ENCODE data around the gene EPC2.

The EPC2 gene

GRCh38 chr2:148814143-148814859, 169.8 kb downstream of the EPC2 start:
- no peak for DNase-seq (ENCODE audit: low read depth)

- no peak for DNase-seq (ENCODE audit: low read depth)
Measured at GRCh38 chr2:148814860-148815419, 170.4 kb downstream of the EPC2 start.

DNA sequence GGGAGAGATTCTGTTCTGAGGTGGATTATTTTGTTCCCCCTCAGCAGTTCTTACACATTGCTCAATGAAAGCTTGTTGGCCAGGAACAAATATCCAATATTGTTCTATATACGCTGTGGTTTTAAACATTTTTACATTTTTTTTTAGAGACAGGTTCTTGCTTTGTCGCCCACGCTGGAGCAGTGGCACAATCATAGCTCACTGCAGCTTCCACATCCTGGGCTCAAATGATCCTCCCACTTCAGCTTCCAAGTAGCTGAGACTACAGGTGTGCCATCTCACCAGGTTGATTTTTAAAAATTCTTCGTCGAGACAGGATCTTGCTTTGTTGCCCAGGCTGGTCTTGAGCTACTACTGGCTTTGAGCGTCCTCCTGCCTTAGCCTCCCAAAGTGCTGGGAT, 171.6 kb downstream of the EPC2 start:
- DNase-seq (ENCODE audit: low read depth), result no peak

GRCh38 chr2:148817210-148817708, 172.7 kb downstream of the EPC2 start:
- no peak for DNase-seq (ENCODE audit: low read depth)

- no peak for DNase-seq (ENCODE audit: low read depth)
Measured at GRCh38 chr2:148819019-148819585, 174.6 kb downstream of the EPC2 start.

DNA sequence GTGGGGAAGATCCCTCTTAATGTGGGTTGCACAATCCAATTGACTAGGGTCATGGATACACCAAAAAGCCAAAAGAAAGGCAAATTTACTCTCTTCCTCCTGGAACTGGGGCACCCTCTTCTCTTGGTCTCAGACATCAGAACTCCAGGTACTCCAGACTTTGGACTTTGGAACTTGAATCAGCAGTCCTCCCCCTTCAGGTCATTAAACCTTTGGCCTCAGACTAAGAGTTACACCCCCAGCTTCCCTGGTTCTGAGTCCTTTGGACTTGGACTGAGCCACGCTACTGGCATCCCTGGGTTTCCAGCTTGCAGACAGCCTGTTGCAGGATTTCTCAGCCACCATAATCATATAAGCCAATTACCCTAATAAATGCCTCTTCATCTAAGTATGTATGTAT, 179.6 kb downstream of the EPC2 start:
- DNase-seq (ENCODE audit: low read depth), result no peak

DNA sequence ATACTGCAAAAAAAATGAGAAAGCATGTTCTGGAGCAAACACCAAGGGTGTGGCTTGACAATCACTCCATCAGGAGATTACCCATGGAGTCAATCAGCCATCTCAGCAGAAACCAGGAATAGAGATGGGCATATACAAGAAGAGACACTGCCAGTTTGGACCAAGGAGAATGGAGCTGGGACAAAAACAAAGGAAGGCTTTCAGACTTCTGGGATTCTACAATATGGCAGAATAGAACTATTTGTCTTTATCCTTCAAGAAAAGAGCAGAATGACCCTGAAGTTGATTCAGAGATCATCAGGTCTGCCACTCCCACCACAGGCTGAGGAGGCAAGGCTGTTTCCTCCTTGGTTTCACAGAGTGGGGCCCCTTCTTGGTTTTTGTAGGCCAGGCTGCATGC, 182.2 kb downstream of the EPC2 start:
- DNase-seq (ENCODE audit: low read depth), result no peak

- DNase-seq (ENCODE audit: low read depth), result no peak
Measured at GRCh38 chr2:148828941-148829340, 184.4 kb downstream of the EPC2 start.

DNA sequence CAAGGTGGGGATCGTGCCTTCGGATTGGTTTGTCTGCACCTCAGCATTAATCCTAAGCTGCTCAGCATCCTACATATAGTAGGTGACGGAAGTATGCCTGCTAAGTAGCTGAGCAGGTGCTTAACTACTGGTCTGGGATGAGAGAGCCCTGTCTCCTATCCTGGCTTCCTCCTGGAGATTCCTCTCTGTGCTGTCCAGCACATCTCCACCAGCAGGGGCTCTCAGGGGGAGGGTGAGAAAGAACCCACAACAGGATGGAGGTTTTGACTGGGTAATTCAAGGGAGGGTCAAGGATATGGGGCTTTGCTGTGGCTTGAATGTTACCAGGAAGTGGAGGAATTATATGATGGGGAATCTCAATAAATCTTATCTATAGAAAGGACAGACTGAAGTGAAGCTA, 185.1 kb downstream of the EPC2 start:
- no peak for DNase-seq (ENCODE audit: low read depth)

DNA sequence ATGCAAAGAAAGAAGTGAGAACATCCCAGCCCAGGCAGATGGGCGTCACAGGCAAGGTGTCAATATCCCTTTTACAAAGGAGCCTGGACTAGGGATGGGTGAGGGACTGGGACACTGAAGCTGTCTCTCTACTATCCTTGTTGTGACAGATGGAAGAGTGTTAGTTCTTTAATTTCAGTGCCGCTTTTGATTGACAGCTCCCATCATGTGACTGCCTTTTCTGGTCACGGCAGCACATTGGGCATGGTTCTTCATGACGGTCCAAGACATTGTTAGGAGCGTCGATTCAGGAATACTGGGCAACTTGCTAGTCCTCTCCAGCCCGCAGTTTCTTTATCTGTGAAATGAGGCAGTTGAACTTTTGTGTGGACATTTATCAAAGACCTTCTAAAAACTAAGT, 188.1 kb downstream of the EPC2 start:
- no peak for DNase-seq (ENCODE audit: low read depth)

Measured in activated T-helper 9 cell treated with anti-CD3 and anti-CD28 coated beads, Interleukin-2, amount 50 U/mL, for 16 hours (primary cell).